ENCODE measurements around the gene KLRG1. TPM values are rescaled to one million over a fixed set of nuclear protein-coding genes. Genes with fewer than 3 reads are reported as not detected.

Gene KLRG1
- total RNA-seq, 2 donors from 2014 or later: 0.40 to 1.5 TPM

DNA sequence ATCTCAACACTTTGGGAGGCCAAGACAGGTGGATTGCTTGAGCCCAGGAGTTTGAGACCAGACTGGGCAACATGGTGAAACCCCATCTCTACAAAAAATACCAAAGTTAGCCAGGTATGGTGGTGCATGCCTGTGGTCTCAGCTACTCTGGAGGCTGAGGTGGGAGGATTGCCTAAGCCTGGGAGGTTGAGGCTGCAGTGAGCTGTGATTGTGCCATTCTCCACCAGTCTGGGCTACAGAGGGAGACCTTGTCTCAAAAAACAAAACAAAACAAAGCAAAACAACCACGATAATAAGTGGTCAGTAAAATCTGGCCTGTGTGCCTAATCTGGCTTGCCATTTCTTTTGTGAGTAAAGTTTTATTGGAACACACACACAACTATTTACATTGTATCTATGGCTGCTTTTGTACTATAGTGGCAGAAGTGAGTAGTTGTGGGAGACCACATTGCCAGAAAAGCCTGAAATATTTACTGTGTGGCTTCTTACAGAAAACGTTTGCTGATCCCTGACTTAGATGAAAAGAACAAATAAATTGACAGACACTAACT lies 19.4 kb upstream of the KLRG1 start:
- intact Hi-C loops (cut with DNase I, micrococcal nuclease): no loop called here
- no peak for DNase-seq
- ATAC-seq: no peak

DNA sequence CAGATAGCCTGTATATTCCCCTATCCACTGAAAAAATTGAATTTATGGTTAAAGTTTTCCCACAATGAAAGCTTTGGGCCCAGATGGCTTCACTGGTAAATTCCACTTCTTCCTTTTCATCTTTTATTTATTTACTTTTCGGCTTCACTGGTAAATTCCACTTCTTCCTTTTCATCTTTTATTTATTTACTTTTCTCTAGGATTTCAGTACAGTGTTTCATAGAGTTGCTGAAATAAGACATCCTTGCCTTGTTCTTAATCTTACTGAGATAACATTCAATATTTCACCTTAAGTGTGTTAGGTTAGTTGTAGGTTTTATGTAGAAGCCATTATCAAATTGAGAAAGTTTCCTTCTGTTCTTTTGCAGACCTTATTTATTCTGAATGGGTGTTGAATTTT lies 18.9 kb upstream of the KLRG1 start:
- ATAC-seq (no peak), DNase-seq (no peak)
- intact Hi-C loops (cut with DNase I, micrococcal nuclease): no loop called here

DNA sequence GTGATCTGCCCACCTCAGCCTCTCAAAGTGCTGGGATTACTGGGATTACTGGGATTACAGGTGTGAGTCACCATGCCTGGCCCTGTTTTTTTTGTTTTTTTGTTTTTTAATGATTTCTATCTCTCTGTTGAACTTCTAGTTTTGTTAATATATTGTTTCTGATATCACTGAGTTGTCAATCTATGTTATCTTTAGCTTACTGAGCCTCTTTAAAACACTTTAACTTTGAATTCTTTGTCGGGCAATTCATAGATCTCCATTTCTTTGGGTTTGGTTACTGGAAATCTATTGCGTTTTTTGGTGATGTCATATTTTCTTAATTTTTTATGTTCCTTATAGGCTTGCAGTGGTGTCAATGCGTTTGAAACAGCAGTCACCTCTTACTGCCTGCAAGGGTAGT lies 9.2 kb upstream of the KLRG1 start:
- ATAC-seq (no peak), DNase-seq (no peak)
- intact Hi-C loops (cut with DNase I, micrococcal nuclease): no loop called here

DNA sequence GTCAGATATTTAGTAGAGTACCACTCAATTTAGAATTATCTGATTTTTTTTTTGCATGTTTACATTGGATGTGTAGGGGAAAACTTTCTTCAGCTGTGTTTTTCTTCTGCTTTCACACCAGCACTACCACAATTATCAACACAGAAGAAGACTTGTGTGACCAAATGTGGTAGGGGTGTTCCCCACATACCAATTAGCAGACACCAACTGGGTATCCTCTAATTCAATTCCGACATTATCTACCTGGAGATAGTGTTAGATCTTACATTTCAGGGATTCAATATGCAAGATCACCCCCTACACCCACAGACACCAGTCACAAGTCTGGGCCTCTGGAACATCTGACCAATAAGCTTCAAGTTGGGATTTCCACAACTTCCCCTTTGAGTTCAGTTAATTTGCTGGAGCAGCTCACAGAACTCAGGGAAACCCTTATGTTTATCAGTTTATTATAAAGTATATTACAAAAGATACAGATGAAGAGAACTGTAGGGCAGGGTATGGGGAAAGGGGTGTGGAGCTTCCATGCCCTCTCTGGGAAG lies 4.1 kb upstream of the KLRG1 start:
- intact Hi-C loops (cut with DNase I, micrococcal nuclease): no loop called here
- no peak for ATAC-seq
- no peak for DNase-seq

DNA sequence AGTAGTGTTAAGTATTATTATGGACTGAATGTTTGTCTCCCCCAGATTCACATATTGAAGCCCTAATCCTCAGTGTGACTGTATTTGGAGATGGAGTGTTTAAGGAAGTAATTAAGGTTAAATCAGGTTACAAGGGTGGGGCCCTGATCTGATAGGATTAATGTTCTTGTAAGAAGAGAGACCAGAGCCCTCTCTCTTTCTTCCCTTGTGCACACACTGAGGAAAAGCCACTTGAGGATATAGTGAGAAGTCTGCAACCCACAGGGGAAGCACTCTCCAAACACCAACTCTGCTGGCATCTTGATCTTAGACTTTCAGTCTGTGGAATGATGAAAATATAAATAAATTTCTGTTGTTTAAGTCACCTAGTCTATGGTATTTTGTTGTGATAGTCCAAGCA lies 2.2 kb upstream of the KLRG1 start:
- DNase-seq: no peak
- intact Hi-C loops (cut with DNase I, micrococcal nuclease): no loop called here
- ATAC-seq: no peak

DNA sequence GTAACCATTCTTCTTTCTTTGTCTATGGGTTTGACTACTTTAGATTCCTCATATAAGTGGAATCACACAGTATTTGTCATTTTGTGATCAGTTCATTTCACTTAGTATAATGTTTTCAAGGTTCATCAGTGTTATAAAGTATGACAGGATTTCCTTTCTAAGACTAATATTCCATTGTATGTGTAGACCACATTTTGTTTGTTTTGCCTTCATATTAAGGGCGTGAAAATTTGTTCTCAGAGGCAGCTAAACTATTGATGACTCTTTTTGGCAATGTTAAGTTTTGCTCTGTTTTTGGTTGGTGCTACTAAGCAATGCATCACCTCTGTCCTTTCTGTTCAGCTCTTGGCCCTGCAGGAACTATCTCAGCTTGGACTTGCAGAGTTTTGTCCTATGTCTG lies 1.7 kb upstream of the KLRG1 start:
- intact Hi-C loops (cut with DNase I, micrococcal nuclease): no loop called here
- no peak for ATAC-seq
- DNase-seq: no peak

DNA sequence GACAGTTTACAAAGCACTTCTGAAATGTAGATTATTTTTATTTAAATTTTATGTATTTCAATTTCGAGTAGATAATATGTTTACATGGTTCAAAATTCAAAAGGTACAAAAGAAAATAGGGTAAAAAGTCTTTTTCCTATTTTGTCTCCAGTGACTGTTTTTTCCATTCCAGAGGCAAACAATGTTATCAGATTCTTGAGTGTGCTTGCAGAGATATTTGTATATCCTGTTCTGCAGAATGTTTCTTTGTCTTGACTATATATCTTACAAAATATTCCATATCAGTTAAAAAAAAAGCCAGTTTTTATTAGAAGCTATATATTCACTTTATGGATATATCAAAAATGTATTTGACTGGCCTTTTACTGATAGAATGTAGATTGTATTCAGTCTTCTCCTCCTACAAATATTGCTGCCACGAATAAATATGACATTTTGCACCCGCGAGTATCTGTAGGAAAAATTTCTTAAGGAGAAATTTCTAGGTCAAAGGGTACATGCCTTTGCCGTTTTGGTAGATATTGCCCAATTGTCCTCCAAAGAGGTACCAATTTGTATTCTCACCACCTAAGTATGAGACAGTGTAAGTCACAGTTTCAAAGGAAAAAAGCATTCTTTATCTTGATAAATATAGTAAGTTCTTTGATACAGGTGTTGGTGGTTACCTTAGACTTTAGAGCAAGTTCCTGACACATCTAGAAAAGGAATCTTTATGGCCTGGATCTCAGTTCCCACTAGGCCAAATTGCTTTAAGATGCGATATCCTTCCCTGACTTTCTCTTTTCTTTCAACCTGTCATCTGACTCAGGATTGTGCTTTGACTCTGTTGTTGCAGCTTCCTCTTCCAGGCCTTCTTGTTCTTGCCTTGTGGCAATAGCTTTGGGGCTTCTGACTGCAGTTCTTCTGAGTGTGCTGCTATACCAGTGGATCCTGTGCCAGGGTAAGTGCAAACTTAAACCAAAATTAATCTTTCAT lies 2.3 kb downstream of the KLRG1 start:
- no peak for ATAC-seq
- intact Hi-C loops (cut with DNase I, micrococcal nuclease): no loop called here
- no peak for DNase-seq

DNA sequence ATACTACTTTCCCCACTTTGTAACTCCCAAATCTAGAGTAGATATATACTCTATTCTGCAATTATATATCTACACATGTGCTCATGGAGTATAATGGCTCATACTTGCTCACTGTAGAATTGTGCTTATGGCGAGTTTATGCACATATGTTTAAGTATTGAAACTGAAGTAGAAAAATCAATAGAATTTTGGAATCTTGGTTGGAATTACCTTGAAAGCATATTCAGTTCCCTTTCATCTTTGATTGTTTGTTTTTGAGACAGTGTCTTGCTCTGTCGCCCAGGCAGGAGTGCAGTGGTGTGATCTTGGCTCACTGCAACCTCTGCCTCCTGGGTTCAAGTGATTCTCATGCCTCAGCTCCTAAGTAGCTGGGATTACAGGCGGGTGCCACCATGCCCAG lies 4.5 kb downstream of the KLRG1 start:
- ATAC-seq (no peak), DNase-seq (no peak)
- intact Hi-C loops (cut with DNase I, micrococcal nuclease): no loop called here

DNA sequence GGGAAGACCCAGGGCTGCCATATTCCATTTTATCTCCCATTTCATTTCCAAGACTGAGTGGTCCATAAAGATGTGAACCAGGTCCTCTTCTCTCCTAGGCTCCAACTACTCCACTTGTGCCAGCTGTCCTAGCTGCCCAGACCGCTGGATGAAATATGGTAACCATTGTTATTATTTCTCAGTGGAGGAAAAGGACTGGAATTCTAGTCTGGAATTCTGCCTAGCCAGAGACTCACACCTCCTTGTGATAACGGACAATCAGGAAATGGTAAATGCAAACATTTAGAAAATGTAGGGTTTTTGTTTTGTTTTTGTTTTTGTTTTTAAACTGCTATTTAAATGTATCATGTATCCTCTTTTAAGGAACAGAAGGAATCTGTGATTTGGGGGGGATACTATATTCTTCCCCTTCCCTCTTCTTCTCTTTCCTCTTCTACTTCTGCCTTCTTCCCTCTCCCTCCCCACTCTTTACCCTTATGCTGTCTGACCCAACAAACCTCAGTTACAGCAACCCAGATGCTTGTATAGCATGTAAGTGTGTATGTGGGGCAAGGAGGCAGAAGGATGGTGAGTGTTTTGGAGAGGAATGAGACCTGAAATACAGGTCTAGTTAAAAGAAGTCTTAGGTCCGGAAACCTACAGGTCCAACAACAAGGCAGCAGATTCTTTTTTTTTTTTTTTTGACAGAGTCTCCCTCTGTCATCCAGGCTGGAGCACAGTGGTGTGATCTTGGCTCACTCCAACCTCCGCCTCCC lies 5.9 kb downstream of the KLRG1 start:
- no peak for ATAC-seq
- intact Hi-C loops (cut with DNase I, micrococcal nuclease): no loop called here
- no peak for DNase-seq

DNA sequence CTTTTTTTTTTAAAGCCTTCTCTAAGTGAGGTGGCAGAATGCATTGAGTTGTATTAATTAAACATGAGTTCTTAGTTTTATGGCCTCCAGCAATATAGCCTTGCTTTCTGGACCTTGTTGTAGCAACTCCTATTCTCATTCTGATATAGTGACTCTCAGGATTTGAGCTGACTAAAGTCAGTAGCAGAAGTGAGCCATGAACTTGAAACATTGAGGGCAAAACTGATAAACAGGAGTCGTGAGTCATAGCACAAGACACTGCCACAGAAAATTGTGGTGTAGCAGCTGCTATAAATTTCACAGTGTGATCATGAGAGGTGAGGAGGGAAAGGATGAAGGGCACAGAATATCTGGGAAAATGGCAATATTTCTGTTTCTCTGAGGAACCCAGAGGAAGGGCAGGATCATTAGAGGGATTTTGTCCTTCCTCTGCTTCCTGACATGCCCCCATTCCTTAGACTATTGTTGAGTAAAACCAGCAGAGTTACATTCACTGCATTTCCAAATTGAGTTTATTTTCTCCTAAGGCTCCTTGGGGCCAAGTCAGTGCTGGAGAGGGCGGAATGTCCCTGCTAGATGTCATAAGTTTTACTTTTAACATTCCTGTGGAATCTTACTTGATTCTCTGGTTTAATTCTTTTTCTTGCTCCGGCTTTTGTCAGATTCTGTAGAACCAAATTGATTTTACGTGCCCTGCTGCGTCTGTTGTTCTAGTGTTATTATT lies 7.5 kb downstream of the KLRG1 start:
- intact Hi-C loops (cut with DNase I, micrococcal nuclease): no loop called here
- ATAC-seq (no peak), DNase-seq (no peak)

DNA sequence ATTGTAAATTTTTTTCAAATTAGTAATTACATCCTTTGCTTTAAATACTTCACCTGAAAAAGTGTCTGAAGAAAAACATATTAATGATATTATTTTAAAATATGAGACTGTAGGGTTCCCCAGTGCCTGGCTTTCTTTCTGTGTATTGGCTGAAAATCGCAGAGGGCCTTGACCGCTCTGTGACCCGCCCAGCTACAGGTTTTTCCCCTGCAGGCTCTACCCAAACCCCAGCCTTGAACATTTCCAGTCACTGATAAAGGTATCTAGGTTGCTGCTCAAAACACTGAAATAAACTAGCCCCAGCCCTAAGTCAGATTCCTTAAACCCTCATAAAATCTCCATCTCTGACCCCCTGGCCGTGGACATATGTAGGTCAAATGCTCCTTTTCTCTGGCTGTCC lies 11.9 kb downstream of the KLRG1 start:
- DNase-seq (no peak), ATAC-seq (no peak)
- intact Hi-C loops (cut with DNase I, micrococcal nuclease): no loop called here

DNA sequence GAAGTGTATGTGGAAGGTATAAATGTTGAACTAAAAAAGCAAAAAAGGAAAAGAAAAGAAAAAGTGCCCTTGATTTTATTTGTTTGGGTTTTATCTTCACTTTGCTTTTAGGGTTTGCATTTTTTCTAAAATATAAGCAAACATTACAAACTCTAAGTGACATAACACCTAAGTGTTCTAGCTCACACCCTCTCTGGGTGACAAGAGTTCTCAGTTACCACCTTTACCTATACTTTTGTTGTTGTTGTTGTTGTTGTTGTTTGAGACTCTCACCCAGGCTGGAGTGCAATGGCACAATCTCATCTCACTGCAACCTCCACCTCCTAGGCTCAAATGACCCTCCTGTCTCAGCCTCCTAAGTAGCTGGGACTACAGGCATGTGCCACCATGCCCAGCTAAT lies 13.0 kb downstream of the KLRG1 start:
- intact Hi-C loops (cut with DNase I, micrococcal nuclease): no loop called here
- DNase-seq (no peak), ATAC-seq (no peak)

DNA sequence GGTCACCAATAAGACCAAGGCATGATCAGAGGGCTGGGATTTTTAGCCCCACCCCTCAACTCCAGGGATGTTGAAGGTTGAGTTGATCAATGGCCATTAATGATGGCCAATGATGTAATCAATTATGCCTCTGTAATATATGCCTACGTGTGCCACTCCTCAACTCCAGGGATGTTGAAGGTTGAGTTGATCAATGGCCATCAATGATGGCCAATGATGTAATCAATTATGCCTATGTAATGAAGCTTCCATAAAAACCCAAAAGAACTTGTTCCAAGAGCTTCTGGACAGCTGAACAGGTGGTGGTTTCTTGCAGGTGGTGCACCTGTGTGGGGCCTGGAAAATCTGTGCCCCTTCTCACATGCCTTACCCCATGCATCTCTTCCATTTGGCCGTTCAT lies 33.2 kb downstream of the KLRG1 start:
- no peak for ATAC-seq
- intact Hi-C loops (cut with DNase I, micrococcal nuclease): no loop called here
- DNase-seq: no peak

DNA sequence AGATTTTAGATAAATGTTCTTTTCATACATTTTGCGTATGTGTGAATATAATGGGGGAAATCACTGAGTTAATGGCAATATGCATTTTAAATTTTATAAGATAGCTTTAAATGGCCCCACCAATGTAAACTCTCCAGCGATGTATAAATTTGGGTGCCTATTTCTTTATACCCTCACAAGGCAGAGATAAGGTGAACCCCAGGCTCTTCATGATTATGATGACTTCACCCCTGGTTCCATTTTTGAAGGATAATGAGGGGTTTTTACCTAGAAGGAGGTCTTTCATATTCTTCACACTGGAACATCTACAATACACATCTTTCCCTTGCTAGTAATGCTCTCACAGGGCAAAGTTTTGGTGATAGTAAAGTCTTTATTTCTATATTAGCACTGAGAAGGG lies 35.2 kb downstream of the KLRG1 start:
- no peak for DNase-seq
- ATAC-seq: no peak
- intact Hi-C loops (cut with DNase I, micrococcal nuclease): no loop called here

DNA sequence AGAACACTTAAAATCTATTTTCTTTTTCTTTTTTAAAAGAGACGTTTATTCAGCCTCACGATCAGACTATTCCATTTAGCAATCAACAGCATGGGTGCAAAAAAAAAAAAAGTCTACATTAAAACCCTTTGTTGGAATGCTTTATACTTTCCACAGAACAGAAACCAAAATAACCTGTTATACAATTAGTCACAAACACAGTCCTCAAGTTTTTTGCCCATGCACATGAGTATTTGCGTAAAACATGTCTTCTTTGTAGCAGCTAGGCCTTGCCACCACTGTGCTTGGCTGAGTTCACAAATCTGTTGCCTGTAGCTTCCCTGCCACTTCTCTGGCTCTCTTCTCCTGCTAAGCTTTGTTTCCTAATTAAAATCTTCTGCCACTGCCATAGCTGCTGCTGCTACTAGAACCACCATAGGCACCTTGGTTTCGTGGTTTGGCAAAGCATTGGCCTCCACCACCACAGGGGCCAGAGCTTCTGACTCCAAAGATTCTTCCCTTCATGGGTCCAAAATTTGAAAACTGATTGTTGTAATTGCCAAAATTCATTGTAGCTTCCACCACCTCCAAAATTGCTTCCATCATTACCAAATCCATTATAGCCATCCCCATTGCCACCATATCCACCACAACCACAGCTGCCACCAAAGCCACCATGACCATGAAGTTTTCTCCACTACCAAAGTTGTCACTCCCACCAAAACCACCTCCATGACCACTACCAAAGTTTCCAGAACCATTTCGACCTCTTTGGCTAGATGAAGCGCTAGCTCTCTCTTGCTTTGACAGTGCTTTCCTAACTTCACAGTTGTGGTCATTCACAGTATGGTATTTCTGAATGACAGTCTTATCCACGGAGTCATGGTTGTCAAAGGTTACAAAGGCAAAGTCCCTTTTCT lies 38.1 kb downstream of the KLRG1 start:
- ATAC-seq (no peak), DNase-seq (no peak)

DNA sequence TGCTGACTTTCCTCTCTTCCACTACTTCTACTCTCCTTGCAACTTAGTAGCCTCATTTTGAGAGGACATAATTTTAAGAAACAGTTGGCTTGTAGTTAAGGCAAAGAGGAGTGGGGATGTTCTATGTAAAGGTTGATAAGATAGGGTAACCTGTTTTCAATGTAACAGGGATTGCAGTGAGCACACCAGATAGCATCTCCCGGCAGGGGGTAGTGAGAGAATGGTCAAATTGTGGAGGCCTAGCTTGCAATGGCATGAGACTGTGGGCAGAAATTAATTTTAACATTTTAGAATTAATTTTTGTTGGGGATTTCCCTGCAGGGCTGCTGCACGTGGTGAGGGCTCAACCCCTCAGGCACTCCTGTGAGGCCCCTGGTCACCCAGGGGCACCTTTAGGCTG lies 41.4 kb downstream of the KLRG1 start:
- intact Hi-C loops (cut with DNase I, micrococcal nuclease): no loop called here
- no peak for ATAC-seq

More for the DNA sequence above, 38.1 kb downstream of the KLRG1 start:
- intact Hi-C loops (cut with DNase I, micrococcal nuclease): no loop called here

DNA sequence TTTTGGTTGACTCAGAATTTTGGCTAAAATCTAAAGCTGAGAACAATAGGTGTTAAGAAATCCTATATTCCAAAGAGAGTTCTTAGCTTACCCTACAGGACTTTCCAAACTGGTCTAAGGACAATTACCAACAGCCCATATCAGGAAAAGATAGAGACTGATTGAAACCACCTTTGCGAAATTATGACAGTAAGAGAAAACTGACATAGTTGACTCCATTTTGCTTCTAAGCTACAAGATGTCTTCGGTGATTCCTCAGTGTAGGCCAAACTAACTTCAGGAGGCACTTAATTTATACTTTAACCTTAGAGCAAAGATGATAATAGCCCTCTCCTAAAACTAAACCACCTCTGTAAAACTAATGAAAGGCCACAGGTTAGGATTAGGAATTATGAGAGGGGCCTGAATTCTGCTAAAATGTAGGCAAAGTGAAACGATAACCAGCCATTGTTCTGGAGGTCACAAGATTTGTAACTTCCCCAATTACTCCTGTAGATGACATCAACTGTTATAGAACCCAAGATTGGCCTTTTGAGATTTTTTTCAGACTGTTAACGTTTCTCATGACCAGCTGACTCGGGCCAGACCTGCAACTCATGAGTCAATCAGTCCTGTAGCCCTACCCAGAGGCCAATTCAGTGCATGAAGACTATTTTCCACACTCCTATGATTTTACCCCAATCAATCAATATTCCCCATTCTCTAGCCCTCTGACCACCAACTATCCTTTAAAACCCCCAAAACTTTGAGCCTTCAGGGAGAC lies 43.0 kb downstream of the KLRG1 start:
- no peak for ATAC-seq
- DNase-seq: no peak
- intact Hi-C loops (cut with DNase I, micrococcal nuclease): no loop called here

More for the DNA sequence above, 41.4 kb downstream of the KLRG1 start:
- no peak for DNase-seq

Data from left colon (tissue), 2 donors.